GM23248 (cell line): ENCODE measurements around the gene ARID1B. TPM values are rescaled to one million over a fixed set of nuclear protein-coding genes. Genes with fewer than 3 reads are reported as not detected.

ENCODE experiments used
- DNase-seq: peaks from one replicate; pipeline ENCODE4 v3.0.0-alpha.2; 2015
- H2AFZ ChIP-seq: fragments of 200-600 bp; sonication (generic); 2 replicates; pipeline ENCODE4 v1.6.1; 2016; ENCODE audit warnings: antibody characterized with exemption
- H3F3A ChIP-seq: fragments of 200-600 bp; sonication (generic); 2 replicates; pipeline ENCODE4 v1.6.1; 2016; ENCODE audit warnings: mild to moderate bottlenecking, antibody characterized with exemption, mixed run types; ENCODE audit not compliant: insufficient read depth
- H3K27ac ChIP-seq: fragments of 200-600 bp; sonication (generic); 2 replicates; pipeline ENCODE4 v1.5.1; 2016; ENCODE audit warnings: mild to moderate bottlenecking
- H3K27me3 ChIP-seq: fragments of 200-600 bp; sonication (generic); replicated peaks from 2 replicates; pipeline ENCODE4 v1.6.1; 2016; ENCODE audit warnings: mild to moderate bottlenecking; ENCODE audit not compliant: insufficient read depth
- H3K36me3 ChIP-seq: fragments of 200-600 bp; sonication (generic); 2 replicates; pipeline ENCODE4 v1.6.1; 2016; ENCODE audit warnings: low read depth, mild to moderate bottlenecking
- H3K4me1 ChIP-seq: fragments of 200-600 bp; sonication (generic); 2 replicates; pipeline ENCODE4 v1.6.1; 2016; ENCODE audit warnings: mild to moderate bottlenecking; ENCODE audit not compliant: insufficient read depth
- H3K4me2 ChIP-seq: fragments of 200-600 bp; sonication (generic); one replicate; pipeline ENCODE4 v1.6.1; 2016; ENCODE audit warnings: mild to moderate bottlenecking; ENCODE audit not compliant: unreplicated experiment
- H3K4me3 ChIP-seq: fragments of 200-600 bp; sonication (generic); 2 replicates; pipeline ENCODE4 v1.5.1; 2016; ENCODE audit warnings: mild to moderate bottlenecking
- H3K79me2 ChIP-seq: fragments of 200-600 bp; sonication (generic); 2 replicates; pipeline ENCODE4 v1.6.1; 2016; ENCODE audit warnings: mild to moderate bottlenecking; ENCODE audit not compliant: insufficient read depth
- H3K9ac ChIP-seq: fragments of 200-600 bp; sonication (generic); 2 replicates; pipeline ENCODE4 v1.6.1; 2016; ENCODE audit warnings: mild to moderate bottlenecking
- H3K9me2 ChIP-seq: fragments of 200-600 bp; sonication (generic); 2 replicates; pipeline ENCODE4 v1.6.1; 2016; ENCODE audit warnings: mixed run types, mild to moderate bottlenecking, moderate library complexity; ENCODE audit not compliant: insufficient read depth
- H3K9me3 ChIP-seq: fragments of 200-600 bp; sonication (generic); one replicate; pipeline ENCODE4 v1.6.1; 2017; ENCODE audit warnings: low read depth
- H4K20me1 ChIP-seq: fragments of 200-600 bp; sonication (generic); 2 replicates; pipeline ENCODE4 v1.6.0; 2016; ENCODE audit not compliant: insufficient read depth
- EZH2 ChIP-seq: fragments of 200-600 bp; sonication (generic); IDR thresholded peaks from 2 replicates; pipeline ENCODE4 v1.6.1; 2018; ENCODE audit warnings: antibody characterized with exemption, mild to moderate bottlenecking; ENCODE audit not compliant: insufficient read depth, poor library complexity, severe bottlenecking
- EZH2phosphoT487 ChIP-seq: fragments of 200-600 bp; sonication (generic); IDR thresholded peaks from 2 replicates; pipeline ENCODE4 v1.6.1; 2018; ENCODE audit warnings: antibody characterized with exemption, moderate library complexity, mild to moderate bottlenecking, low read depth; ENCODE audit not compliant: insufficient read depth
- WGBS, 2 experiments: methylation state at CpG; one replicate each; pipeline ENCODE4 v1.1.6; 2015 to 2017; ENCODE audit warnings: low lambda C conversion rate in 2 of 2, low coverage in 1 of 2; ENCODE audit errors: missing lambda C conversion rate in 2 of 2; 5-methylcytosine and 5-hydroxymethylcytosine counted together
- in situ Hi-C: fragments of 300-500 bp; cut with MboI; formaldehyde crosslinking; loops from 2 replicates; pipeline ENCODE4 v1.15.0; 2020
- polyA plus RNA-seq: library from polyadenylated mRNA; unstranded; fragments of >200 nt; fragmentation: Nextera tagmentation; extraction: Ambion mirVana; gene quantifications from 2 replicates; pipeline ENCODE4 v1.2.1, GENCODE V29; 2016
- total RNA-seq: library from RNA; depleted of rRNA; stranded (reverse); fragments of >200 nt; shearing (Covaris generic); gene quantifications from 2 replicates; pipeline ENCODE4 v1.2.3, GENCODE V29; 2014; rRNA removed

The ARID1B gene
- total RNA-seq (19.3 and 25.5 TPM in 2 replicates), polyA plus RNA-seq (19.3 and 21.2 TPM in 2 replicates)

- in situ Hi-C loops = no loop called here
- H3K9me3 ChIP-seq = no peaks in the 10 kb centered on the region
- DNase-seq = peak; percentile 93
- H4K20me1 ChIP-seq = no peaks in the 10 kb centered on the region
- TF ChIP-seq EZH2phosphoT487 (no peak), EZH2 (no peak)
- H3K36me3 ChIP-seq = no peaks in the 10 kb centered on the region
- H3K27me3 ChIP-seq = no peaks in the 10 kb centered on the region
- peak within 1 kb of the TSS; percentile 97 for H3K27ac ChIP-seq
- H3K79me2 ChIP-seq = peaks cover 53% of the 10 kb centered on the region
- peaks cover 31% of the 10 kb centered on the region for H3F3A ChIP-seq
- no peaks in the 10 kb centered on the region for H3K9me2 ChIP-seq
- H3K9ac ChIP-seq = peak within 1 kb of the TSS; percentile 98
- H3K4me1 ChIP-seq = peaks cover 31% of the 10 kb centered on the region
- peak within 1 kb of the TSS; percentile 95 for H3K4me2 ChIP-seq
- H3K4me3 ChIP-seq = peak within 1 kb of the TSS; percentile 87
- peak within 1 kb of the TSS; percentile 79 for H2AFZ ChIP-seq
- 0 to 1% methylated on average over 46 to 65 of the region's 65 CpGs for WGBS, 2 experiments
These were observed at the start of gene ARID1B for GRCh38 chr6:156776840-156777576. Gene ARID1B (plus strand): TSS chr6:156777378. CDS start chr6:156777681, 303 bp downstream.

- Histone ChIP-seq H3K9ac (no peak overlapping the region), H3K9me3 (no peaks in the 10 kb centered on the region), H3K4me2 (no peak overlapping the region), H3K4me1 (no peaks in the 10 kb centered on the region; the same call in 1 of the 2 replicates), H2AFZ (no peak overlapping the region), H4K20me1 (no peaks in the 10 kb centered on the region), H3K79me2 (no peaks in the 10 kb centered on the region), H3K9me2 (no peaks in the 10 kb centered on the region), H3F3A (peaks cover 23% of the 10 kb centered on the region), H3K27ac (no peak overlapping the region), H3K4me3 (no peak overlapping the region), H3K36me3 (no peaks in the 10 kb centered on the region), H3K27me3 (no peaks in the 10 kb centered on the region)
- TF ChIP-seq EZH2phosphoT487 (no peak), EZH2 (no peak)
- no peak for DNase-seq
- WGBS, 2 experiments = 54 to 75% methylated on average over 5 of the region's 5 CpGs
- in situ Hi-C loops = no loop called here
These were observed 49.3 kb upstream of the ARID1B start for GRCh38 chr6:156727715-156728385.

- no peak for TF ChIP-seq EZH2phosphoT487
- TF ChIP-seq EZH2 = no peak
- Histone ChIP-seq H3K27ac (no peak overlapping the region), H3K9ac (no peak overlapping the region), H3K9me2 (no peaks in the 10 kb centered on the region), H3K27me3 (no peaks in the 10 kb centered on the region), H3K4me2 (no peak overlapping the region), H2AFZ (no peak overlapping the region), H3F3A (peaks cover 23% of the 10 kb centered on the region), H3K4me1 (no peaks in the 10 kb centered on the region; the same call in 1 of the 2 replicates), H3K9me3 (no peaks in the 10 kb centered on the region), H4K20me1 (no peaks in the 10 kb centered on the region), H3K36me3 (no peaks in the 10 kb centered on the region), H3K4me3 (no peak overlapping the region), H3K79me2 (no peaks in the 10 kb centered on the region)
- peak; percentile 54 for DNase-seq
- 33 to 34% methylated on average over 2 of the region's 2 CpGs for WGBS, 2 experiments
- in situ Hi-C loops = no loop called here
These were observed 47.9 kb upstream of the ARID1B start for GRCh38 chr6:156729248-156729647.

GRCh38 chr6:156731396-156731795 lies 45.8 kb upstream of the ARID1B start:
- H3K9me2 ChIP-seq = no peaks in the 10 kb centered on the region
- WGBS, 2 experiments = 22 to 23% methylated on average over 4 of the region's 4 CpGs
- H2AFZ ChIP-seq = no peak overlapping the region
- DNase-seq = peak; percentile 83
- H3K79me2 ChIP-seq = no peaks in the 10 kb centered on the region
- peak overlapping the region; percentile 21 for H3K4me2 ChIP-seq
- TF ChIP-seq EZH2phosphoT487 = no peak
- no peak for TF ChIP-seq EZH2
- H3K4me3 ChIP-seq = no peak overlapping the region
- no peaks in the 10 kb centered on the region for H3K36me3 ChIP-seq
- H4K20me1 ChIP-seq = no peaks in the 10 kb centered on the region
- H3K9me3 ChIP-seq = no peaks in the 10 kb centered on the region
- in situ Hi-C loops = no loop called here
- H3K4me1 ChIP-seq = no peaks in the 10 kb centered on the region; the same call in 1 of the 2 replicates
- no peak overlapping the region for H3K9ac ChIP-seq
- H3K27ac ChIP-seq = no peak overlapping the region
- peaks cover 23% of the 10 kb centered on the region for H3F3A ChIP-seq
- H3K27me3 ChIP-seq = no peaks in the 10 kb centered on the region
